Measurements from ENCODE around the gene STK32B.

STK32B gene

GRCh38 chr4:5524446-5525299 lies 473.4 kb downstream of the STK32B start:
- DNase-seq (ENCODE audit: low read depth): no peak
- no peak overlapping the region for H3K4me3 ChIP-seq (ENCODE audit: low read depth, low read length)

- no peak for DNase-seq (ENCODE audit: low read depth)
- H3K4me3 ChIP-seq (ENCODE audit: low read depth, low read length): no peak overlapping the region
Measured at GRCh38 chr4:5526080-5526846, 475.0 kb downstream of the STK32B start.

- DNase-seq (ENCODE audit: low read depth): no peak
- H3K4me3 ChIP-seq (ENCODE audit: low read depth, low read length): no peak overlapping the region
Measured at GRCh38 chr4:5527211-5527610, 475.9 kb downstream of the STK32B start.

GRCh38 chr4:5528031-5528436 lies 476.8 kb downstream of the STK32B start:
- H3K4me3 ChIP-seq (ENCODE audit: low read depth, low read length): no peak overlapping the region
- no peak for DNase-seq (ENCODE audit: low read depth)

GRCh38 chr4:5532100-5532499 lies 480.8 kb downstream of the STK32B start:
- no peak for DNase-seq (ENCODE audit: low read depth)
- no peak overlapping the region for H3K4me3 ChIP-seq (ENCODE audit: low read depth, low read length)

- no peak for DNase-seq (ENCODE audit: low read depth)
- no peak overlapping the region for H3K4me3 ChIP-seq (ENCODE audit: low read depth, low read length)
Measured at GRCh38 chr4:5539584-5539983, 488.3 kb downstream of the STK32B start.

GRCh38 chr4:5541169-5541568 lies 489.9 kb downstream of the STK32B start:
- no peak overlapping the region for H3K4me3 ChIP-seq (ENCODE audit: low read depth, low read length)
- no peak for DNase-seq (ENCODE audit: low read depth)

- no peak for DNase-seq (ENCODE audit: low read depth)
- no peak overlapping the region for H3K4me3 ChIP-seq (ENCODE audit: low read depth, low read length)
Measured at GRCh38 chr4:5543681-5544080, 492.4 kb downstream of the STK32B start.

- no peak for DNase-seq (ENCODE audit: low read depth)
- no peak overlapping the region for H3K4me3 ChIP-seq (ENCODE audit: low read depth, low read length)
Measured at GRCh38 chr4:5544762-5545161, 493.5 kb downstream of the STK32B start.

- DNase-seq (ENCODE audit: low read depth): no peak
- H3K4me3 ChIP-seq (ENCODE audit: low read depth, low read length): no peak overlapping the region
Measured at GRCh38 chr4:5545271-5545670, 494.0 kb downstream of the STK32B start.

GRCh38 chr4:5547651-5548249 lies 496.5 kb downstream of the STK32B start:
- DNase-seq (ENCODE audit: low read depth): no peak
- no peak overlapping the region for H3K4me3 ChIP-seq (ENCODE audit: low read depth, low read length)

Measured in skeletal muscle cell (primary cell).